A673 (cell line): ENCODE data around the gene RFXANK. TPM values are rescaled to one million over a fixed set of nuclear protein-coding genes. Genes with fewer than 3 reads are reported as not detected.

Experiments used
- BruUV-seq: library from RNA; stranded (reverse); fragments of 400-500 nt; replicated peaks from 2 replicates; lab custom pipeline; 2021; lab: Mats Ljungman, UMichigan
- CTCF ChIA-PET: fragments of 300-600 bp; sonication (Branson Sonifier 250); formaldehyde crosslinking; loops from one replicate; lab custom pipeline; 2022; ENCODE audit warnings: antibody characterized with exemption; lab: Charles Lee
- POLR2A ChIA-PET: fragments of 300-600 bp; sonication (Branson Sonifier 250); formaldehyde crosslinking; loops from one replicate; lab custom pipeline; 2022; ENCODE audit warnings: antibody characterized with exemption; ENCODE audit not compliant: low non-redundant PET; lab: Charles Lee
- DNase-seq: peaks from one replicate; pipeline ENCODE4 v3.0.0-alpha.2; 2015; ENCODE audit warnings: low spot score
- H3K27ac ChIP-seq: fragments of 200-600 bp; sonication (generic); 2 replicates; pipeline ENCODE4 v1.5.1; 2016; ENCODE audit warnings: mixed run types, low read depth, mild to moderate bottlenecking, mixed read lengths, antibody characterized with exemption, low read length; ENCODE audit not compliant: poor library complexity, severe bottlenecking
- H3K27me3 ChIP-seq: fragments of 200-600 bp; sonication (generic); replicated peaks from 2 replicates; pipeline ENCODE4 v1.6.1; 2017; ENCODE audit warnings: mixed run types, low read depth, mild to moderate bottlenecking, mixed read lengths, antibody characterized with exemption, low read length; ENCODE audit not compliant: insufficient read depth, poor library complexity
- H3K36me3 ChIP-seq: fragments of 200-600 bp; sonication (generic); 2 replicates; pipeline ENCODE4 v1.6.1; 2016; ENCODE audit warnings: mixed run types, mild to moderate bottlenecking, mixed read lengths, antibody characterized with exemption, low read length; ENCODE audit not compliant: insufficient read depth, poor library complexity, severe bottlenecking
- H3K4me1 ChIP-seq: fragments of 200-600 bp; sonication (generic); 2 replicates; pipeline ENCODE4 v1.6.1; 2017; ENCODE audit warnings: mixed run types, mild to moderate bottlenecking, mixed read lengths, antibody characterized with exemption, low read length; ENCODE audit not compliant: insufficient read depth, poor library complexity, severe bottlenecking
- H3K4me3 ChIP-seq: fragments of 200-600 bp; sonication (generic); 2 replicates; pipeline ENCODE4 v1.5.1; 2016; ENCODE audit warnings: low read depth, mixed run types, mild to moderate bottlenecking, mixed read lengths, low read length; ENCODE audit not compliant: poor library complexity, severe bottlenecking
- H3K9me3 ChIP-seq: fragments of 200-600 bp; sonication (generic); 2 replicates; pipeline ENCODE4 v1.6.1; 2016; ENCODE audit warnings: mixed run types, low read depth, mild to moderate bottlenecking, mixed read lengths, antibody characterized with exemption, low read length; ENCODE audit not compliant: poor library complexity, severe bottlenecking
- CTCF ChIP-seq: fragments of 300-800, 200-600 bp; sonication (generic); conservative IDR thresholded peaks from 2 replicates; pipeline ENCODE4 v1.5.1; 2017; ENCODE audit warnings: low read depth, mild to moderate bottlenecking, antibody characterized with exemption, low read length, moderate library complexity, mixed read lengths
- EZH2 ChIP-seq: fragments of 200-600 bp; sonication (generic); IDR thresholded peaks from 2 replicates; pipeline ENCODE4 v1.6.1; 2017; ENCODE audit warnings: borderline replicate concordance, low read depth, mild to moderate bottlenecking, mixed read lengths, antibody characterized with exemption, low read length; ENCODE audit not compliant: poor library complexity, severe bottlenecking
- intact Hi-C: fragments of 100-400 bp; cut with micrococcal nuclease; formaldehyde crosslinking; loops from one replicate; pipeline ENCODE4 v1.10.0; 2022; ENCODE audit not compliant: unreplicated experiment
- total RNA-seq: library from RNA; stranded (reverse); gene quantifications from 2 replicates; pipeline ENCODE4 v1.2.3, GENCODE V29; 2021

RFXANK gene
- total RNA-seq, 1 experiment from 2014 or later: 96.3 TPM

GRCh38 chr19:19227217-19227616 lies 35.2 kb downstream of the RFXANK start:
- ChIA-PET CTCF (no interaction called here), POLR2A (no interaction called here)
- intact Hi-C loops: no loop called here
- no peak overlapping the region for H3K4me3 ChIP-seq
- TF ChIP-seq EZH2 (no peak), CTCF (no peak)
- H3K9me3 ChIP-seq: no peaks in the 10 kb centered on the region
- BruUV-seq: no TSS peak
- H3K27ac ChIP-seq: no peak overlapping the region
- no peak for DNase-seq
- no peaks in the 10 kb centered on the region for H3K4me1 ChIP-seq
- H3K27me3 ChIP-seq: peaks cover 27% of the 10 kb centered on the region
- no peaks in the 10 kb centered on the region for H3K36me3 ChIP-seq

GRCh38 chr19:19229701-19230100 lies 37.6 kb downstream of the RFXANK start:
- DNase-seq: no peak
- H3K4me3 ChIP-seq: no peak overlapping the region
- no TSS peak for BruUV-seq
- peaks cover 23% of the 10 kb centered on the region for H3K27me3 ChIP-seq
- POLR2A ChIA-PET: no interaction called here
- CTCF ChIA-PET: interaction anchor here (0.5 kb wide), 1 partner anchor 84 kb away, joined by 4 read pairs; no protein-coding TSS in a partner anchor
- H3K27ac ChIP-seq: no peak overlapping the region
- intact Hi-C loops: no loop called here
- peaks cover 9% of the 10 kb centered on the region for H3K9me3 ChIP-seq
- no peaks in the 10 kb centered on the region for H3K36me3 ChIP-seq
- H3K4me1 ChIP-seq: no peaks in the 10 kb centered on the region
- TF ChIP-seq CTCF: no peak
- TF ChIP-seq EZH2: no peak

DNA sequence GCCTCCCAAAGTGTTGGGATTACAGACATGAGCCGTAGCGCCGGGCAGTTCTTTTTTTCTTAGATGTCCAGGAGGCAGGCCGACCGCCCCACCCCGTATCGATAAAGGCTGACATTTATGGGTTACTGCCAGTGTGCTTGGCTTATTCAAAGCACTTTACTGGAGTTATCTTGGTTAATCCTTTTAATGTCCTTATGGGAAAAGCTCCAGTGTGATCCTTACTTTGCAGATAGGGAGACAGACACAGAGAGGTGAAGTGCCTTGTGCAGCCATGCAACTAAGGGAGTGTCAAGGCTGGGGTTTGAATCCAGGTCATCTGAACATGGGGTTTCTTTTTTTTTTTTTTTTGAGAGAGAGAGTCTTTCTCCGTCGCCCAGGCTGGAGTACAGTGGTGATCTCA lies 38.9 kb downstream of the RFXANK start:
- no TSS peak for BruUV-seq
- TF ChIP-seq EZH2: no peak
- TF ChIP-seq CTCF: no peak
- peaks cover 11% of the 10 kb centered on the region for H3K9me3 ChIP-seq
- peaks cover 21% of the 10 kb centered on the region for H3K27me3 ChIP-seq
- H3K4me1 ChIP-seq: no peaks in the 10 kb centered on the region
- DNase-seq: no peak
- no peaks in the 10 kb centered on the region for H3K36me3 ChIP-seq
- POLR2A ChIA-PET: no interaction called here
- no peak overlapping the region for H3K27ac ChIP-seq
- H3K4me3 ChIP-seq: no peak overlapping the region
- intact Hi-C loops: no loop called here
- CTCF ChIA-PET: no interaction called here
